T-helper 1 cell treated with Interleukin-12 subunit alpha and Interleukin-12 subunit beta and Interleukin-4 antibody, amounts not matched to agents 30 ng/mL and 1 ng/mL, for 36 hours (primary cell): ENCODE results near the gene LASP1. TPM values are rescaled to one million over a fixed set of nuclear protein-coding genes. Genes with fewer than 3 reads are reported as not detected.
"Not testable (repeated sequence)": the region's sequence is repeated elsewhere in the genome, so short reads cannot be mapped to it uniquely, and the experiment has no call there.

ENCODE experiments used
- intact Hi-C: fragments of 100-400 bp; cut with micrococcal nuclease; formaldehyde crosslinking; loops from one replicate; pipeline ENCODE4 v1.15.1; 2024
- total RNA-seq: library from RNA; stranded (reverse); gene quantifications from 2 replicates; pipeline ENCODE4 v1.2.3, GENCODE V29; 2022

LASP1 gene
- total RNA-seq, 1 donor from 2014 or later, result 217 TPM

DNA sequence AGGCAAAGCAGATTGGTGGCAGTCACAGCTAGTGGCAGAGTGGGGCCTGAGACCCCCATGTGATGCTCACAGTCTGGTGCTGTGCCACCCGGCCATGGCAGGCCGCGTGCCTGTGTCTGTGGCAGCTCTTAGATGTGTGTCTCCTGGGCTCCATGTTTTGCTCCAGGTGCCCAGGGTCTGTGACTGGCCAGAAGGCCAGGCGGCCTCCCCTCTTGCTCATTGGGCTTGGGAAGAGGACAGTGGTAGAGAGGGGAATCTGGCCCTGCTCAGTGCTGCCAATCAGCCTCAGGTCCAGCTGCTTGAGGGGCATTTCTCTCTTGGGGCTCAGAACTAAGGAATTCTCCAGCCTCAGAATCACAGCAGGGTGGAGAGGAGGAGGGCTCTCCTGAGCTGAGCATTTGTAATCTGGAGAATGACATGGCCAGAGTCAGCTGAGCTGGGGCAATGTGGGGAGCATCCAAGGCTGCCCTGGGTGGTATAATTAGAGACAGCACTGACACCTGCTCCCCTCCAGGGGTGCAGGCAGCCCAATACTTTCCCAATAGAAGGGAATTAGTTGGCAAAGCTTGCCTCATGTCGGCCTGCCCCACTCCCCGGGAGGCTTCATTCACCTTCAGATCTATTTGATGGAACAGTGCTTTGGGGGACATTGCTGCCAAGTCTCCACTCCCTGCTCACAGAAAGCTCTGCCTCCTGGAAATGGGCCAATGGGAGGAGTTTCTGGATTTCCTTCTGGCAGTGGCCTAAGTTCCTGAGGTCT, 52.9 kb downstream of the LASP1 start:
- intact Hi-C loops, result no loop called here

- intact Hi-C loops, result loop anchor here (2.0 kb wide), 1 partner anchor 55 kb away; the partner anchor contains the start of gene LASP1
Observed at GRCh38 chr17:38925263-38925995, 55.6 kb downstream of the LASP1 start, which contains the start of gene LASP1NB. LASP1NB (plus strand) TSS chr17:38925614.

DNA sequence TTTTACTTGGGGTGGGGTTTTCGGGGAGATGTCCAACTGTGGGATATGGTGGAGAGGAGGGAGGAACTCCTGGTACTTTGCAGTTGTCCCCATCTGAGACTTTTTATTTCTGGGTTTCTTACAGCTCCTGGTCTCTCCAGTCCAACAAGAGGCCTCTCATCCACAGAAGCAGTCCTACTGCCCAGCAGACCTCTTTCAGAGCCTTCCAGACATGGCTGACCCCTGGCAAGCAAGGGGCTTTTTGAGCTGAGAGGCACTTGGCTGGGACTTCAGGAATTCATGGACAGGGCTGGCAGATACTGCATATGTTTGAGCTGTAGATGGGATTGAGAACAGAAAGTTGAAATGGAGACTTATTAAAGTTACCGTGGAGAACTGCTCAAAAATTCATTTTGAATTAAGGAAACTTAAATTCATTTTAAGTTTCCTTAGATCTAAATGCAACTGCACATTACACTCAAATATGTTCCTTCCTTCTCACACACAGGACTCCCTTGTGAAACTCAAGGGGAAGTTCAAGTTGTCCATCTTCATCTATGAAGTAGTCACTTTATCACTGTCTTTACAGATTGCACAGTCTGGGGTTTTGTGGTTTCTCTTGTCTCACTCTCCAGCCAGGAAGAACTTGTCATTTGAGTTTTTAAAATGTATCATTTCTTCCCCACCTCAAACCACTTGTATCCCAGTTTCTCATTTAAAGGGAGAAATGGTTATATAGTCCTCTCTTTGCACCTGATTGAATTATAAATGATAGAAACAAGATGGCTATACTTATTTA, 56.6 kb downstream of the LASP1 start:
- intact Hi-C loops, result loop anchor here (2.0 kb wide), 1 partner anchor 28 kb away; no protein-coding TSS in a partner anchor

DNA sequence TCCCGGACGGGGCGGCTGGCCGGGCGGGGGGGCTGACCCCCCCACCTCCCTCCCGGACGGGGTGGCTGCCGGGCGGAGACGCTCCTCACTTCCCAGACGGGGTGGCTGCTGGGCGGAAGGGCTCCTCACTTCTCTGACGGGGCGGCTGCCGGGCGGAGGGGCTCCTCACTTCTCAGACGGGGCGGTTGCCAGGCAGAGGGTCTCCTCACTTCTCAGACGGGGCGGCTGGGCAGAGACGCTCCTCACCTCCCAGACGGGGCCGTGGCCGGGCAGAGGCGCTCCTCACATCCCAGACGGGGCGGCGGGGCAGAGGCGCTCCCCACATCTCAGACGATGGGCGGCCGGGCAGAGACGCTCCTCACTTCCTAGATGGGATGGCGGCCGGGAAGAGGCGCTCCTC, 60.9 kb downstream of the LASP1 start:
- intact Hi-C loops, result not testable (repeated sequence)

GRCh38 chr17:38933962-38934361, 64.1 kb downstream of the LASP1 start:
- intact Hi-C loops, result not testable (repeated sequence)

GRCh38 chr17:38939987-38940386, 70.1 kb downstream of the LASP1 start:
- intact Hi-C loops, result loop anchor here (5.0 kb wide), 1 partner anchor 88 kb away; the partner anchor contains the start of gene RPL23

DNA sequence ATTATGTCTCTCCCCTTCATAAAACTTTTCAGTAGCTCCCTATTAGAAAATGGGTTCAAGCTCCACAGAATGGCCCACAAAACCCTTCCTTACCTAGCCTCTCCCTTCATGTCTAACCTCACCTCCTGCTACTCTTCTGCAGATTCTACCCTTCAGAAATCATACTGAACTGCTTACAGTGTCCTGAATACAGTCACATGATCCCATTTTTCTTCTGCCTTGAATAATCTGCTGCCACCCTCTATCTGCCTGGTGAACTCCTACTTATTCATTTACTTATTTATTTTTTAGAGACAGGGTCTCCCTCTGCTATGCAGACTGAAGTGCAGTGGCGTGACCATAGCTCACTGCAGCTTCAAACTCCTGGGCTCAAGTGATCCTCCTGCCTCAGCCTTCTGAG, 70.5 kb downstream of the LASP1 start:
- intact Hi-C loops, result loop anchor here (5.0 kb wide), 1 partner anchor 88 kb away; the partner anchor contains the start of gene RPL23

DNA sequence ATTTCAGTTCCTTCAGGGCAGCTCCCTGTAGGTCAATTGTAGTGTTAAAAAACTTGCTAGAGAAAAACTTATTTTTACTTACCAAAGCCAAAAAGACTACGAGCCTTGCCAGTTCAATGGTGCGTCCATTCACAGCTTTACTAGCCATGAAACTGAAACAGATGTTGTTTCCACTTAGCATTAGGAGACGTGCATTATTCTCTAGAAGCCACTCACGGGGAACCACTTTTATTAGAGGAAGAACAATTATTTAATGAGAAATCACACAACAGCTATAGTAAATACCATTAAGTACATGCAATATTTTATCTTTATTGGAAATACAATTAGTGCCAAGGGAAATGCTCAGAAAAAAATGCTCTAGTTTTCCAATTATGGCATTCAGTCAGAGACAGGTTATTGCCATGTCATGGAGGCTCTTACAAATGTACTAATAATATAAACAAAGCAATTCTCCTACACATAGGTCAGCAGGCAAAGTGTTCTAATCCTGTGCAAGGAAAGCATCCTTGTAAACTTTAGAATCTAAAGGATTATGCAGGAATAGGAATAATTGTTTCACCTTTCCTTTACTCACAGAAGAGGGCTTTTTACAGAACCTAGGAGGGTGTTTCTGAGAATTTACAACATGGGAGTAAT, 73.0 kb downstream of the LASP1 start:
- intact Hi-C loops, result loop anchor here (2.0 to 5.0 kb wide), 2 partner anchors 72 to 91 kb away; partner anchors contain the start of genes LASP1 and RPL23

GRCh38 chr17:38943607-38944006, 73.7 kb downstream of the LASP1 start:
- intact Hi-C loops, result loop anchor here (2.0 to 5.0 kb wide), 2 partner anchors 73 to 91 kb away; partner anchors contain the start of genes LASP1 and RPL23

- intact Hi-C loops, result no loop called here
Observed at GRCh38 chr17:38947189-38947588, 77.3 kb downstream of the LASP1 start.

DNA sequence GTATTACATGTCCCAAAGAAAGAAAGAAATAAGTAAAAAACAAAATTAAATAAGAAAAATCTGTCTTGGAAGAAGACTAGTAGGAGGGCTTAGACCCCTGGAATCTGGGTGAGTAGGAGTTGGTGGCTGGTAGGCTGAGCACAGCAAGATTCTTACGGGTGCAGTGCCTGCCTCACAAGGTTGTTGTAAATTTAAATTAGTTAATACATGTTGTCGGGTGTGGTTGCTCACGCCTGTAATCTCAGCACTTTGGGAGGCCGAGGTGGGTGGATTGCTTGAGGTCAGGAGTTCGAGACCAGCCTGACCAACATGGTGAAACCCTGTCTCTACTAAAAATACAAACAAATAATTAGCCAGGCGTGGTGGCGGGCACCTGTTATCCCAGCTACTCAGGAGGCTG, 83.9 kb downstream of the LASP1 start:
- intact Hi-C loops, result not testable (repeated sequence)

DNA sequence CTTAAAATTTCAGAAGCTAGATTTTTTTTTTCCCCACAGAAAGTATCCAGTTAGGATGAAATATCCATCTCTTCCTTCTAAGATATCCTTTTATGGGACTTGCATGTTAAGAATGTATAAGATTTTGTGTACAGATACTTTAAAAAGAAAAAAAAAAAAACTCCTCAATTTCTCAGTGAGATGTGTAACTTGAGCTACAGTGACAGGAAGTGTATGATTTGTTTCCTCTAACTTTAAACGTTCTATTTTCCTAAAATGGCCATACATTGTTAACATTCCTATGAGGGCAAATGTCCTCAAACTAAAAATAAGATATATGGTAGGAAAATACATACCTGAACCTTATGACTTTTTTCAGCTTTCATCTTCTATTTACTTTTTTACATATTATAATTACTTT, 88.5 kb downstream of the LASP1 start:
- intact Hi-C loops, result no loop called here

GRCh38 chr17:38958756-38959155, 88.9 kb downstream of the LASP1 start:
- intact Hi-C loops, result no loop called here

GRCh38 chr17:38959508-38959907, 89.7 kb downstream of the LASP1 start:
- intact Hi-C loops, result no loop called here

DNA sequence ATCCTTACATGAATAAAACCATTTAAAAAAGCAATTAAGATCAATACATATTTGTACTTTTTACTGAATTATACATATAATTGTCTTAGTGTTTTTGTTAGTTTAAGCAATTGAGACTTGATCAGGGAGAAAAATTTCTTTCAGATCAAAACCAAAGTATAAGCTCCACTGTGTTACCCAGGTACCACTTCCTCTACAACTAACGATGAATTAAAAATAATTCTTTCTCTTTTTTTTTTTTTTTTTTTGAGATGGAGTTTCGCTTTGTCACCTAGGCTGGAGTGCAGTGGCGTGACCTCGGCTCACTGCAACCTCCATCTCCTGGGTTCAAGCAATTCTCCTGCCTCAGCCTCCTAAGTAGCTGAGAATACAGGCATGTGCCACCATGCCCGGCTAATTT, 90.5 kb downstream of the LASP1 start:
- intact Hi-C loops, result no loop called here

GRCh38 chr17:38961413-38961812, 91.6 kb downstream of the LASP1 start:
- intact Hi-C loops, result no loop called here

- intact Hi-C loops, result loop anchor here (1.0 kb wide), 2 partner anchors 97 to 114 kb away; partner anchors contain the start of genes LASP1 and RPL23
Observed at GRCh38 chr17:38967290-38967738, 97.5 kb downstream of the LASP1 start, which contains the start of gene FBXO47. FBXO47 (minus strand) TSS chr17:38967403; CDS start chr17:38963025, 4,378 bp downstream.

GRCh38 chr17:38969281-38969680, 99.4 kb downstream of the LASP1 start:
- intact Hi-C loops, result no loop called here

GRCh38 chr17:38970128-38970527, 100.3 kb downstream of the LASP1 start:
- intact Hi-C loops, result no loop called here

DNA sequence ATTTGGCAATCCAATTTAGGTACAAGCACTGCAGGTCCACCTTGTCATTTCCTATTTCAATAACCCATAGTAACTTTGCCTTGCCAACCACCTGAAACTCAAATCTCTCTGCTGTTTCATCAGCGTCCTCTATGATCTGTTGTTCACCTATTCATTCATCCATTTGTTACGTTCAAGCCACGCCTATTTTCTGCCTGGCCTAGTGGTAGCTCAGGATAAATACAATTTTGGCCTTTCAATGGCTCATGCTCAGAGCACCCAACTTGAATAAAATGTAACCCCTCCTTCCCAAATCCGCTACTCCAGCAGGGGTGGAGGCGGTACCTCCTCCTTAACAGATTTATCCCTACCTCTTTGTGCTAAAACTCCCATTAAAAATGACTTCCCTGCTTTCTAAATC, 100.9 kb downstream of the LASP1 start:
- intact Hi-C loops, result no loop called here
